Neuron (in vitro differentiated cells): ENCODE measurements around the gene ZFHX2.

Experiments
- H2AFZ ChIP-seq: one replicate; pipeline ENCODE4 v1.6.1; 2013; ENCODE audit warnings: low read depth, mild to moderate bottlenecking, inconsistent platforms, low read length, moderate library complexity
- H3K27me3 ChIP-seq: one replicate; pipeline ENCODE4 v1.6.1; 2013; ENCODE audit warnings: low read length; ENCODE audit not compliant: insufficient read depth
- H3K36me3 ChIP-seq: one replicate; pipeline ENCODE4 v1.6.1; 2013; ENCODE audit warnings: low read length; ENCODE audit not compliant: insufficient read depth
- H3K4me1 ChIP-seq: one replicate; pipeline ENCODE4 v1.6.1; 2013; ENCODE audit warnings: low read length; ENCODE audit not compliant: insufficient read depth
- H3K4me3 ChIP-seq: 2 replicates; pipeline ENCODE4 v1.5.1; 2013; ENCODE audit warnings: mild to moderate bottlenecking, low read length, moderate library complexity
- H3K9me3 ChIP-seq: one replicate; pipeline ENCODE4 v1.6.1; 2013; ENCODE audit warnings: low read length

The ZFHX2 gene

DNA sequence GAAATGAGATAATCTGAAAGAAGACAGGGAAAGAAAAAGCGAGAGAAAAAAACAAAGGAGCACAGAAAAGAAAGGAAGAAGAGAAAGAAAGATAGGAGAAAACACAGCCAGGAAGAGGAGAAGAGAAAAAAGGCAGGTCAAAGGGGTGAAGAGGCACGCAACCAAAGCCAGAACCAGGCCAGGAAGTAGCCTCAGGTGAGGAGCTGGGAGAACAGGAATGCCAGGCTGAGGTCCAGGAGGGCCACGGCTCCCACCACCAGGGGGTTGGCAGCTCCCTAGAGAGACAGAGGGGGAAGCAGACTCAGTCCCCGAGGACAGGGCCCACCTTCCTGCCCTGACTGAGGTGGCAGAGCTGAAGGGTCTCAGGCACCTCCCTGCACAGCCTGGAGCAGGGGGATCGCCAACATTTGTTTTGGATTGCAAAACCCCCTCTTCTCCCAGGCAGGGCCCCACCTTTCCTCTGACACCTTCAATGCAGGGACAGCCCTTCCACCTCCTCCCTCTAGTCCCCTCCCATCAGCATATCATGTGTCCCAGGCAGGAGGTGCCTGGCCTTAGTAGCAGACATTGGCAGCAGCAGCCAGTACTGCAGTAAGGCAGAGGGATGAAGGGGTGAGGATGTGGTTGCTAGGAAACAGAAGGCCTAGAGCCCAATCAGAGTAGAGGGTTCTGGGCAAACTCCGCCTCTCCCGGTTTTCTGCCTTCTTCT is 18.0 kb upstream of the ZFHX2 start:
- Histone ChIP-seq H3K27me3 (peaks cover 61% of the 10 kb centered on the region), H2AFZ (no peak overlapping the region), H3K9me3 (no peaks in the 10 kb centered on the region), H3K4me3 (no peak overlapping the region), H3K4me1 (peaks cover 4% of the 10 kb centered on the region), H3K36me3 (no peaks in the 10 kb centered on the region)

DNA sequence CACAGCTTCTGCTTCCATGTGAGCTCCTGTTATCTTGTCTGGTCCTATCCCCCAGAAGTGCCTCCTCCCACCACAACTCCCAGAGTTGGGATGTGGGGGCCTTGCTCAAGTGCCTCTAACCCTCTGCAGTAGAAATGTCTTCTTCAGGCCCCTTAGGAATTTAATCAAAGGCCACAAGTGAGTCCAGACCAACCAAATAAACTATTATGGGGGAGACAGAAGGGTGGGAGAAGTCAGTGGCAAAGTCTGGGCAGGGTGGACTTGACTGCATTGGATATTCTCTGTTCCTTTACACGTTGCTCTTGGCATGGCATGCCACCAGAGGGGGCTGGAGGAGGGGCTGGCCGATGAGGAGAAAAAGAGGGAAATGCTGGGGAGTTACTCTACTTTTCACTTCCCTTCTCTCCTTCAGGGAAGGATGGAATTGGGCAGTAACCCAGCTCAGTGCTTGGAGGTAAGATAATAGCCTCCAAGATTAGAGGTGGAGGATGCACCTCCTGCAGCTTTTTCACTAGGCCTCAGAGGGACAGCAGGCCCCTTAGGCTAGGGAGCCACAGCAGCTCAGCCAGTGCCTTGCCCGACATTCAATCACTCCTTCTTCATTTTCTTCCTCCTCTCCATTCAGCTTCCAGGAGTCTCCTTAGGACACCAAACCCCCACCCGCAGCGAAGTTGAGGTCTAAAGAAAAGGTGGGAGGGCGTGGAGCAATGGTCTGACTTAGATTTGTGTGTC is 17.2 kb upstream of the ZFHX2 start:
- Histone ChIP-seq H3K9me3 (no peaks in the 10 kb centered on the region), H3K4me3 (no peak overlapping the region), H3K36me3 (no peaks in the 10 kb centered on the region), H3K4me1 (peaks cover 3% of the 10 kb centered on the region), H2AFZ (no peak overlapping the region), H3K27me3 (peaks cover 61% of the 10 kb centered on the region)

DNA sequence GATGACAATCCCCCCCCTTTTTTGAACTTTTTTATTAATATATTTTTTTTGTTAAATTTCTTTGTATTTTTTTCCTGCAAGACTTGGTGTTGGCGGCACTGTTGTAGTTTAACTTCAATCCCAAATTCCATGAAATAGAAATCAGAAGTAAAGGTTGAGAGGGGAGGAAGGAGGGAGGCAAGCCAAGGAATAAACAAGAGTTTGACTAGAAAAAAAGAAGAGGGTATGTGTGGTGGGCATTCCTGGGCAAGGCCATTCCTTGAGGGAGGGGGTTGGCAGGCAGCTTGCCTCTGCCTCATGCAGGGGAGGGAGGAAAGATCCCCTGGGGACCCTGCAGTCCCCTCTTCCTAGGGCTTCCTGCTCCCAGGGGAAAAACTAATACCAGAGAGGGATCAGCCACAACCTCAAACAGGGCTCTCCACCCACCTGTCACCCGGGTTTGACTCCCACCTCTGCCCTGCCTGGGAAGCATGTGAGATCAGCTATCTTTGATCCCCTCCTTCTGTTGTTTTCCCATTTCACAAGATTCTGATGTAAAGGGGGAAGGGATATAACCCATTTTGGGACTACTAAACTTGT is 16.5 kb upstream of the ZFHX2 start:
- no peak overlapping the region for H2AFZ ChIP-seq
- H3K4me1 ChIP-seq, result no peaks in the 10 kb centered on the region
- no peak overlapping the region for H3K4me3 ChIP-seq
- no peaks in the 10 kb centered on the region for H3K9me3 ChIP-seq
- peaks cover 55% of the 10 kb centered on the region for H3K27me3 ChIP-seq
- no peaks in the 10 kb centered on the region for H3K36me3 ChIP-seq

DNA sequence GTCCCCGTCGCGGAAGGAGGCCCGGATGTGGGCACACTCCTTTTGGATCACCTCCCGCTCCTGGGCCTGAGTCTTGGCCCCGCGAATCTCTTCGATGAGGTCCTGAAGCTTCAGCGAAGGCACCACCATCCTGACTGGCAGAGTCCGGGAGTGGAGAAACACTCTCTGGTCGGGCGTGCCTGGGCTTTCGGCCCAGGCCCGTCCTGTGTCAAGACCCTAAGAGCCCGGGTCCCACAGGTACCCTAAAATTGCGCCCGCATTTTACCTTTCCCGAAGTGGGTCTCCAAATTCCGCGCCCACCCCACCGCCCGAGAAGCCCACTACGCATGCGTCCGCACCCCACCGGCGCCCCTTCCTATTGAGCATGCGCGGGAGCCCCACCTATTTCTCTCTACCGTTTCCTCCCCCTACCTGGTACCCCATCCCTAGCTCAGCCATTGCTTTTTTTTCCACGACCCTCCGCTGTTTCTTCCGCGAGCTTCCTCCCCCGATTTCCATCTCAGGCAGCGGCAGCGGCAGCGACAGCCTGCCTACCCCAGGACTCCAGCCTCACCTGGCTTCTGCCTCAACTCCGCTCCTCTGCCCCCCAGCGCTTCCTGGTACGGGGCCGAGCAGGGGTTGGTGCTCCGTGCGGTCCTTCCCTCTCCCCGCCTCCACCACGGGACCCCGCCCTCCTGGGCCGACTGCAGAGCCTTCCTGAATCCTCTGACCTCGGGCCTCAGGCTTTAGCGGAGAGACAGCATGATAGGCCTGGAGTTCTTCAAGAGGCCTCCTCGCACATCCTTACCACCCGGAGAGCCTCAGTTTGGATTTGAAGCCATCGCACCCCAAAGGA is 15.8 kb upstream of the ZFHX2 start, which contains the start of gene AP1G2:
Gene AP1G2, minus strand, starts transcription at position 606 of the 835 bp plus-strand sequence. Its CDS starts 477 bp downstream, at position 129.
- Histone ChIP-seq H3K4me1 (no peaks in the 10 kb centered on the region), H3K4me3 (peak within 1 kb of the TSS; percentile 40), H3K9me3 (no peaks in the 10 kb centered on the region), H3K27me3 (peaks cover 47% of the 10 kb centered on the region), H2AFZ (no peak within 1 kb of the TSS), H3K36me3 (no peaks in the 10 kb centered on the region)

DNA sequence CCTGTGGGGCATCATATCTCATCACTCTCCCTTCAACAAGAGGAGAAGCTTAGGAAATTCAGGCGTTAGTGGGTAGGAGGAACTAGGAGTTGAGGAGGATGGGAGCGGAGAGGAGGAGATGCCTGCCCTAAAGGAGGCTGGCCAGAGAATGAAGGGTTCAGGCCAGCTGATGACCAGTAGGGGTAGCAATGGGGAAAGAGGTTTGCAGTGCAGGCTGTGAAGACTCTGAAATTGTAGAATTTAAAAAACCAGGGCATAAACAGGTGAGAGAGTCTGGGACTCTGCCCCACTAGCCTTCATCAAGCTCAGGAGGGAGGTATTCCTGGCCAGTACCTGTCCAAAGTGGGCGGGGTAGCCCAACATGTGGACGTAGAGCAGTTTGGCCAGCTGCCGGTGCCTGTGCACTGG is 15.2 kb upstream of the ZFHX2 start:
- Histone ChIP-seq H3K27me3 (peaks cover 42% of the 10 kb centered on the region), H3K9me3 (no peaks in the 10 kb centered on the region), H3K4me1 (no peaks in the 10 kb centered on the region), H3K36me3 (no peaks in the 10 kb centered on the region), H2AFZ (no peak overlapping the region), H3K4me3 (peak overlapping the region; percentile 40)

DNA sequence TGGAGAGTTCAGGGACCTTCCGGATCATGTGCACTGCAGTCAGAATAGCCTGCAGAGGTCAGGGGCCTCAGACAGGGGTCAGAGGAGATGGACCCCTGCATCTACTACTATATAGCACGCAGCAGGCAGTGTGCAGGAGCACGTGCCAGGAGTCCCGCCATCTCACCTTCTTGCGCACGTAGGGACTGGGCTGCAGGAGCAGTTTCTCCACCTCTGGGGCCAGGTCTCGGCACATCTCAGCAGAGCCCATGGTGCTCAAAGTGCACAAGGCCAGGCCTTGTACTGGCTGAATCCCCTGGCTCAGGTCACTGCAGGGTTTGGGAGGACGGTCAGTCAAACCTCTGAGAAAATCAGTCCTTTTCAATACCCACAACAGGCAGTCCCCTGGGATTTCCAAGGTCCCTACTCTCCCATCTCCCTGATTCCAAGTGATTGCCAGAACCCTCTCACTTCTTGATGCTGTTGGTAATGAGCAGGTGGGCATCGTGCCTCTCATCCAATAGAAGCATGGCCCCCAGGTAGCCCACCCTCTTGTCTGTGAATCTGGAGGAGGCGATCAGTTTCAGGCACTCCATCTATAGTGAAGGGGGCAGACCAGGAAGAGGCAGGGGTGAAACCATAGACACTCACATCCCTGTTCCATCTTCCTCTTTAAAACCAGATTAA is 14.7 kb upstream of the ZFHX2 start:
- H3K27me3 ChIP-seq, result peaks cover 37% of the 10 kb centered on the region
- no peak overlapping the region for H3K4me3 ChIP-seq
- no peak overlapping the region for H2AFZ ChIP-seq
- no peaks in the 10 kb centered on the region for H3K36me3 ChIP-seq
- no peaks in the 10 kb centered on the region for H3K9me3 ChIP-seq
- no peaks in the 10 kb centered on the region for H3K4me1 ChIP-seq

DNA sequence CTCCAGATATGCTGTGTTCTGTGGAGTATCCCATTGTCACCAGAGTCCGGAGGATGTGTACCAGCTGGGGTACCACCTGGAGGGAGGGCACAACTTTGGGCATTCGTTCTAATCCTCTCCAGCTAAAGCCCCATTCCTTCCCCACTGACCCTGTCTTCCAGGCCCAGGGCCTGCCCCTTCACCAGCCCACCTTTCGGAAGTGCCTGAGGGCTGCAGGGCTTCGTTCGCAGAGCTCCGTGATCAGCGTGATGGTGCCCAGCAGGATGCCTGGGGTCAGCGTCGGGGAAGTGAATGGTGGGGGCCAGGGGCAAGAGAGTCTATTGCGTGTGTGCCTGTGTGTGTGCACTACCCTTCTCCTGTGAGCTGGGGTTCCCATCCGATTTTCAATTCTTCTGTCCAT is 14.1 kb upstream of the ZFHX2 start:
- Histone ChIP-seq H3K36me3 (no peaks in the 10 kb centered on the region), H3K4me1 (no peaks in the 10 kb centered on the region), H2AFZ (no peak overlapping the region), H3K9me3 (no peaks in the 10 kb centered on the region), H3K4me3 (no peak overlapping the region), H3K27me3 (peaks cover 37% of the 10 kb centered on the region)

DNA sequence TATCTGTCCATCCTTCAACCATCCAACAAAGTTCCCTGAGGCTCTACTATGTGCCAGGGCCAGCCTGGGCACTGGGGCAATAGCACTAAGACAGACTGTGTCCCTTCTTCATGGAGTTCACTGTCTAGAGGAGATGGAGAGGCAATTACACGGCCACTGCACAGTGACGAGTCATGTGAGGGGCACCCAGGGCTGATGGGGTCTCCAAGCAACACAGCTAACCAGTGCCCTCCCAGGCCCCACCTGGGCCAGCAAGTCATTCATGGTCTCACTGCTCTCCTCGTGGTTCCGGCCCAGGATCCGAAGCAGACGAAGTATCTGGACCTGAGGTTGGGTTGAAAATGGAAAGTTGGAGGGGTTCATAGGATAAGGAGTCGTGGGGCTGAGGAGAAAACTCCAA is 13.3 kb upstream of the ZFHX2 start:
- Histone ChIP-seq H3K36me3 (no peaks in the 10 kb centered on the region), H3K4me3 (no peak overlapping the region), H3K4me1 (no peaks in the 10 kb centered on the region), H2AFZ (no peak overlapping the region), H3K9me3 (no peaks in the 10 kb centered on the region), H3K27me3 (peaks cover 36% of the 10 kb centered on the region)

DNA sequence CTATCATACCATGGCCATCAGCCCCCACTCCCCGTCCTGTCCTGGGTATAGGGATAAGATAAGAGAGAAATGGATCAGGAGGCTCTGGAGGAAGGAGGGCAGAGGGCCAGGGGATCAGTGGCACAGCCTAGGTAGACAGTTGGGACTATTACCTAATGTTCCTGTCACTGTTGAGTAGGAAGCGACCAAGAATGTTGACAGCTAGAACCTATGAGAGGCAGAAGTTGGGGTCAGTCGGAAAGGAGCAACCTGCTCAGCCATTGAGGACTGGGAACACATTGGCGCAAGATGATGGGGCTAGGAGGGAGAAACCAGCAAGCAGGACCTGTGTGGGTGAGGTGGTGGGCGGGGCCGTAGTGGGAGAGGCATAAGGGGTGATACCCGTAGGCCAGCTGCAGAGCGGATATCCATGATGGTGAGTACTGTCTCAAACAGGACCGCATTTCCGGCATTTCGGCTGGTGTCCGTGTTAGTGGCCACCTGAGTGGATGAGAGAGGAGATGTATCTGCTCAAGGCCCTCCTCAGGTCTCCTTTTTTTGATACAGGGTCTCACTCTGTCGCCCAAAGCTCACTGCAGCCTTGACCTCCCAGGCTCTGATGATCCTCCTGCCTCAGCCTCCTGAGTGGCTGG is 12.7 kb upstream of the ZFHX2 start:
- Histone ChIP-seq H3K27me3 (peaks cover 31% of the 10 kb centered on the region), H3K9me3 (no peaks in the 10 kb centered on the region), H3K4me1 (no peaks in the 10 kb centered on the region), H2AFZ (no peak overlapping the region), H3K36me3 (no peaks in the 10 kb centered on the region), H3K4me3 (no peak overlapping the region)

DNA sequence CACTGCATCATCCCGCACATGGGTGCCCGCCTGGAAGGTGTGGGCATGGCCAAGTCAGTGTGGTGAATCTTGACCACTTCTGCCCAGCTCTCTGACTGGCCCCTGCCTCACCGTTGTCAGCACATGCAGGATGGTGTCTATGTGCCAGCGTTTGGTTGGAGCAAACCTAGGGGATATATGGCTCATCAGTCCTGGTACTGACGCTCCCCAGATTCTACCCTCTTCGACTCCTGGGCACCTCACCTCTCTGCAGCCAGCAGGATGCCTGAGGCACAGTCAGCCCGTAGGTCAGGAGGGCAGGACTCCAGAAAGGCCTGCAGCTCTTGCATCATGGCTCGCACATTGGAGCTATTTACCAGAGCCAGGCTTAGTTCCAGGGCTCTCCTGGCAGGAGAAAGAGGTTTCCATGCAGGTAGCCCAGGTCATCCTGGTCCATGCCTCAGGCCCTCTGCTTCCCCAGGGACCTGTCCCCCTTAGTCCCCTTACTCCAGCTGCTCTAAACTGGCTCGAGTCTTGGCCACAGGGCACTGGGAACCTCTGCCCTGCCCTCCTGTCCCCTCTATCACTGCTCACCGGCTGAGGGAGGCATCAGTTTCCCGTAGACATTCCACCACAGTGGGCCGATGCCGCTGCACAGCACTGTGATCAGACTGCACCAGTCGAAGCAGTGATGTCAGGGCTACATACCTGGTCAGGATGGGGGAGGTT is 12.1 kb upstream of the ZFHX2 start:
- Histone ChIP-seq H3K4me3 (no peak overlapping the region), H3K4me1 (no peaks in the 10 kb centered on the region), H3K9me3 (no peaks in the 10 kb centered on the region), H3K27me3 (peaks cover 26% of the 10 kb centered on the region), H3K36me3 (peaks cover 2% of the 10 kb centered on the region), H2AFZ (no peak overlapping the region)

DNA sequence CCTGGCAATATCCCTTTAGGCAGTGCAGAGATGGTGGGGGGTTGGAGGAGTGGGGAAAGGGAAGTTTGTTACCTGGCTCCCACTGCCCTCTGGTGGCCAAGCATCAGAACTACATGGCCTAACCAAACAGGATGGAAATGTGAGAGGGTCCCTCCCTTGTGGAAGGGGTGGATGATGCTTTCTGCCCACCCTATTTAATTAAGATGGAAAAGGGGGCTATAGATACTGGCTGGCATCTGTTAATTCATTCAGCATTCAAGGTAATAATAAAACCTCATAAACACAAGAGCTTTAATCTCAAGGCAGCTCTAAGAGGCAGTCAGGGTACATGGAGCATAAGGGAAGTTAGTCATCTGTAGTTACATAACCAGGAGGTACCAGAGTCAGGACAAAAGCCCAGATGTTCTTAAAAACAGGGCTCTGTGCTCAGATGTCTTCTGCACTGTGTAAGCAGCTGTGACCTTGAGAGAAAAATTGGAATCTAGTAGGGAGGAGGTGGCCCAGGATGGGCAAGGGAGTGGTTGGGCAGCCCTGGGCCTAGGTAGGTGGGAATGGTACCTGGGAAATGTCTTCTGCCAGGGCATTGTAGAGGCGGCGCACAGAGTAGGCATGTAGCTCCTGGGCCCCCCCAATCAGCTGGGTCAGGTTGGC is 11.4 kb upstream of the ZFHX2 start:
- Histone ChIP-seq H3K4me3 (no peak overlapping the region), H3K4me1 (no peaks in the 10 kb centered on the region), H2AFZ (no peak overlapping the region), H3K27me3 (peaks cover 20% of the 10 kb centered on the region), H3K9me3 (no peaks in the 10 kb centered on the region), H3K36me3 (peaks cover 4% of the 10 kb centered on the region)
